Left cardiac atrium (tissue), 4 donors: ENCODE data around the gene HOXD4. TPM values are rescaled to one million over a fixed set of nuclear protein-coding genes. Genes with fewer than 3 reads are reported as not detected.

ENCODE experiments used
- ATAC-seq, 2 donors: fragments of 200-7000 bp; cut with Tn5 transposase; one replicate each; pipeline ENCODE4 v1.9.1; 2020; ENCODE audit warnings: mild to moderate bottlenecking in 2 of 2, moderate library complexity in 2 of 2
- DNase-seq: peaks from one replicate; pipeline ENCODE4 v3.0.0-alpha.2; 2020
- intact Hi-C, 2 donors: fragments of 100-400 bp; cut with DNase I; formaldehyde crosslinking; loops; one replicate each; pipeline versions ENCODE4 v1.14.1 to v1.15.1; 2022 to 2023
- total RNA-seq, 2 donors: library from RNA; stranded (reverse); fragmentation: NEBNext Ultra II Directional; extraction: Animal tissue kit (Norgen Biotek cat#: 25700); gene quantifications; one replicate each; pipeline ENCODE4 v1.2.1, GENCODE V29; 2021
- donor health status: DM: no; HTN: yes; CAD: no.
- donor health status: DM: no; HTN: yes; CAD: no; lungs with severe emphysema.
- donor health status: DM: yes; HTN: yes; CAD: no.
- donor health status: Dilated cardiomyopathy.

Gene HOXD4
- total RNA-seq, 2 donors from 2014 or later: 0.29 to 0.53 TPM

DNA sequence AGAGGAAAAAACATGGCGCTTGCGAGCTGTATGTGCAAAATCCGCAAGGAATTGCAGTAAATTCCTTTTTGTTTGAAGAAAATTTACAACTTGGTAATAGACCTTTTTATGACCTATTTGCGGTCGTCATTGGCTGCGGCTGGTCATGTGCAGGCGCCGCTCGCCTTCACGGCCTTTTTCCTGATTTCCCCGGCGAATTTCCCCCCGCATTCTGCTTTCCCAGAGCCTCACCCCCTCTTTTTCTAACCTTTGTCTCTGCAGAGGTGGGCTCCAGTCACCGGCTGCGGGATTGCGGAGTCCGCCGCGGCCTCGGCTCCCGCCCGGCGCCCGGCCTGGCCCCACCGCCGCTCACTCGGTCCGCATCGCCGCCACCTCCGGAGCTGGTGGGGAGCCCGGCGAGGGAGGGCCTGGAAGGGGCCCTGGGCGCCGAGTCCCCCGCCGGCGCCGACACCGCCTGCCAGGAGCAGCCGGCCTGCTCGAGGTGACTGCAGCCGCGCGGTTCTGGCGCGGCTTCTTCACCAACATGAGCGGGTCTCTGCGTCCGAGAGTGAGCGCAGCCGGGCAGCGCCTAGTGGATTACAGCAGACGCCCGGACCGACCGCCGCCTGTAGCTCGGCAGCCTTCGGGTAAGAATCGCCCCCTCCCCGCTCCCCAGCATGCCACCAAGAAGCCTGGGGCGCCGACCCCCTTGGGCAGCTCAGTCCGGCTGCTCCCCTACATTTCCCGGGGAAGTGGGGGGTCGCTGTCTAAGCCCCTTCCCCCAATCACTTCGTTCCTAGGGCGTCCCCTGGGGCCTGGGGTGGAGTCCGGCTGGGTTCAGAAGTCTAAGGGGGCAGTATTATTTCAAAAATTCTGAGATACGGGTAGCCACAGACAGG lies 14.7 kb upstream of the HOXD4 start:
- intact Hi-C loops: no loop called here
- ATAC-seq: peak; percentile 23 to 38
- DNase-seq: no peak

DNA sequence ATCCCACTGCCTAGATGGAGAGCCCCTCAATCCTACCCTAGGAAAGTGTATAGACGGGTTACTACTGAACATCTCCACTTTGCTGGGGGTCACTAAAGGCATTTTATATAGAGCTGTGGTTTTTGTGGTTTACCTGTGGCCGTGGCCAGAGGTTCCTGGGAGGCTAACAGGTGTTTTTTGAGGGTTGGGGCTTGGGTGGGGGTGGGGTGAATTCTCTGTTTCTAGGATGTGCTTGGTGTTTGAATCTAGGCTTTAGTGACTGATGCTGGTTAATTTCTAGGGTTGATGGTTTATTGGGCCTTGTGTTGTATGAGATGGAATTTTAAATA lies 14.1 kb upstream of the HOXD4 start:
- ATAC-seq: no peak
- intact Hi-C loops: no loop called here

GRCh38 chr2:176137906-176138305 lies 13.4 kb upstream of the HOXD4 start:
- ATAC-seq (no peak), DNase-seq (no peak)
- intact Hi-C loops: loop anchor here in 1 of 2 donors (2.0 kb wide), 1 partner anchor 319 kb away; no protein-coding TSS in a partner anchor

More for the DNA sequence above, 14.1 kb upstream of the HOXD4 start:
- no peak for DNase-seq

DNA sequence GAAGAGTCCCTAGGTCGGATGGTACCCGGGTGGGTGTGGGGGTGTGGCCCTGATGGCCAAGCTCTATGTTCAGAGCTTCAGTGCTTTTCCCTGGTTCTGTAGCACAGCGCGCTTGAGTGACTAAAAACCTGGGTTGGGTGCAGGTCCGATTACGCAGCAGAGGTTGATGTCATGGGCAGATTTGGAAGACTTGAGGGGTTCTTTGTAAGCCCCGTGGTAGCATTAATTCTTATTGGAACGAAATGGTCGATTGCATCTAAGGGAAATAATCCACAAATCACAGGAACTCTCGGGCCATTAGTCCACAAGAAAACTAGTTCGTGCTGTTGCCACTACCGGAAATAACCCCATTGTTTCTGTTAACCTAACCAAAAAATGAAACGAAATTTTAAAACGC lies 12.8 kb upstream of the HOXD4 start:
- no peak for ATAC-seq
- intact Hi-C loops: loop anchor here in 1 of 2 donors (2.0 kb wide), 1 partner anchor 318 kb away; no protein-coding TSS in a partner anchor
- no peak for DNase-seq

GRCh38 chr2:176138923-176139660 lies 12.3 kb upstream of the HOXD4 start:
- intact Hi-C loops: loop anchor here in 1 of 2 donors (2.0 kb wide), 1 partner anchor 318 kb away; no protein-coding TSS in a partner anchor
- ATAC-seq: no peak
- DNase-seq: no peak

DNA sequence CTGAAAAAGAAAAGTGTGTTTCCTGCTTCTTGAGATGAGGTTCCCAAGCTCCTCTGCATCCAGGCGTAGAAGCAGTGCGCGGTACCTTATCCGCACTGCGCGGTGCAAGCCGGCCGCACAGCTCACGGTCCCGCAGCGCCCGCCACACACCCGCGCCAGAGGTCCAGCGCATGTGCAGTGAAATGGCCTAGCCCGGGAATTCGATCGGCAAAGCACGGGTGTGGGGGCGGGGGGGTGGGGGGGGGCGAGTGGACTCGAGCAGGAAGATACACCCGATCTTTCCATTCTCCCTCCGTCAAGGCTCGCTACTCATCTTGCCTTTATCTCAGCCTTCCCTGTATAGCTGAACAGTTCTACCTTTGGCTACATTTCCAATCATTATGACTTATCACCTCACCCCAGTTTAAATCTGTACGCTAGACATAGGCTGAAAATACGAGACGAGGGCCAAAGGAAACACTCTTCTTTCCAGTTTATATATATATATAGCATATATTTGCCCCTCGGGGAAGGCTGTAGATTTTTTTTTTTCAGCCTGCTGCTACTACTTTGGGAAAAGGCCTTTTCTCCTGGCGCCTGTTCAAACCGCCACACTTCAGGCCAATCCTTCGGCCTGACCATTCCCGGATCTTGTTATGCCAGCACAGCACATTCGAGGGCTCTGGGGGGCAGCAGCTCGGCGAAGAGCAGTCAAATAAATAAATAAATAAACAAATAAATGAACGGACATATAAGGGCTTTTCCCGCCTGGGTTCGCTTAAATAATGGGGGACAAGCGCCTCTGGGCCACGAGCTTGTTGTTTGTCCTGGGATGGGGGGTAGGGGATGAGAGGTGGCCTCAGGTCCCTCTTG lies 11.5 kb upstream of the HOXD4 start:
- no peak for DNase-seq
- ATAC-seq: no peak

DNA sequence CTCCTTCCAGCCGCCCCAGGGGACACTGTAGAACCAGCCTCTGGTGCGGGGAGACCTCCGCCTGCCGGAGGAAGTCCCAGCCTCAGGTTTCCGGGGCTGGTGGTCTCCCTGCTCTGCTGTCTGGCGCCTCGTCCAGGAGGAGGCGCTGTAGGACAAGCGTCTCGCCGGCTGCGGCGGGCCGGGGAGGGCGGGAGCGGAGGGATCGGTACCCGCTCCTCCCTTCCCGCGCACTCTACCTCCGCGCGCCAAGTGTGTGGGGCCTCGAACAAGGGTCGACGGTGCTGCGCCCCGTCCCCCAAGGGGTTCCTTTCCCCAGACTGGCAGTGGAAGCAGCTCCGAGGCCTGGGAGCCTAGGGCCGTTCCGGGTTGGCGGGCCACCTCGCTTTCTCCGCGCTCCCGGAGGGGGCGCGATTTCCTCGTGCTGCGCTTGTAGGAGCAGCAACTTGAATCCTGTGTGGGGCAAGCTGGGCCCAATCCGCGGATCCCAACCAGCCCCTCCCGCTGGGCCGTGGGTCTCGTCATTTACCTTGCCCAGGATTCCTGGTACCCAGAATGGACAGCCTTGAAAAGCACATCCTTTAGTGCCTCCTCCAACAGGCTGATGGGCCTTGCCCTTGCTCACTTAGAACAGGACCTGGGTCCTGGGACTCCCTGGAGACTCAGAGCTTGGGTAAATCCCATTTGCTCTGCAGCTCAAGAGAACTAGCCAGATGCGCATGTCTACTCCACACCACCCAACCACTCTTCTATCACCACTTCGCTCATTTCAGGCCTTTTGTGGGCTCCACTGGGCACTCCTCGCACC lies 10.6 kb upstream of the HOXD4 start:
- DNase-seq (peak; percentile 73), ATAC-seq (peak; percentile 92 to 93)
- intact Hi-C loops: loop anchor here (2.0 to 5.0 kb wide), 4 partner anchors 314 to 497 kb away; no protein-coding TSS in a partner anchor

More for the DNA sequence above, 11.5 kb upstream of the HOXD4 start:
- intact Hi-C loops: loop anchor here (2.0 to 5.0 kb wide), 5 partner anchors 315 to 497 kb away; no protein-coding TSS in a partner anchor

DNA sequence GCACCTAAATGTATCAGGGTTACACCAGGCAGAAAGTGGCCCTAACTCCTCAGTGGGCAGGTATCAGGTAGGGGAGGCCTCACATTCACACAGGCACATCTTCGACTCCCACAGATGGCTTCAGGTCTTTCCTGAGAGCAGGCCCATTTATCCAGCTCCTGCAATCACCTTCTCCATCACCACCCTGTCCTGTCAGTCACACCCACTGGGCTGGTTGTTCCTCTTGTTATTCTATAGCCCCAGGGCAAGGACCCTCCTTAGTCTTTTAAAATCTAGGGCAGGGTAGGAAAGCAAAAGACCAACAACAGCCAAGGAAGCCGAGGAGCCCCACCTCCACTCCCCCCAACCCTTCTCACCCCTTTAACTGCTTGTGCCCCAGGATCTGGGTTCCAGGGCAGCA lies 9.1 kb upstream of the HOXD4 start:
- intact Hi-C loops: loop anchor here (5.0 kb wide), 2 partner anchors 410 to 495 kb away; no protein-coding TSS in a partner anchor
- no peak for ATAC-seq
- no peak for DNase-seq

- no peak for ATAC-seq
Measured at GRCh38 chr2:176145085-176145969, 6.0 kb upstream of the HOXD4 start.

DNA sequence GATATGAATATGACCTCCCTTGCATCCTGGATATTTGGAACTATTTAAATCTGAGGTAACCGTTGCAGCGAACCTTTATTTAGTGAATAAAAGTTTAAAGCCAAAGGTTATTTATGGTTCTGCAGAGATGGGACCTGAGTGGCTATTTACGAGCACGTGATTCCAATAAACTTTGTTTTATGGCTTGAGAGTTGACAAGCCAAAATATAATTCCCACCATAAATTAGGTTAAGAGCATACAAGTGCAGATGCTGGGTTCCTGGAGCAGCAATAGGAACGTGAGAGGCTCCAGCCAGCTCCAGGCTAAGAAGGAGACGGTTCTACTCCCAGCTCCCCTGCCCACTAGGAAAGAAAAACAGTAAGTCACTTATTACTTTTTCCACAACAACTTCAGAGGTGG lies 5.2 kb upstream of the HOXD4 start:
- ATAC-seq: no peak
- DNase-seq: no peak
- intact Hi-C loops: no loop called here

More at GRCh38 chr2:176145085-176145969, 6.0 kb upstream of the HOXD4 start:
- no peak for DNase-seq
- intact Hi-C loops: no loop called here

GRCh38 chr2:176146645-176147044 lies 4.7 kb upstream of the HOXD4 start:
- intact Hi-C loops: no loop called here
- DNase-seq: no peak
- ATAC-seq: no peak

DNA sequence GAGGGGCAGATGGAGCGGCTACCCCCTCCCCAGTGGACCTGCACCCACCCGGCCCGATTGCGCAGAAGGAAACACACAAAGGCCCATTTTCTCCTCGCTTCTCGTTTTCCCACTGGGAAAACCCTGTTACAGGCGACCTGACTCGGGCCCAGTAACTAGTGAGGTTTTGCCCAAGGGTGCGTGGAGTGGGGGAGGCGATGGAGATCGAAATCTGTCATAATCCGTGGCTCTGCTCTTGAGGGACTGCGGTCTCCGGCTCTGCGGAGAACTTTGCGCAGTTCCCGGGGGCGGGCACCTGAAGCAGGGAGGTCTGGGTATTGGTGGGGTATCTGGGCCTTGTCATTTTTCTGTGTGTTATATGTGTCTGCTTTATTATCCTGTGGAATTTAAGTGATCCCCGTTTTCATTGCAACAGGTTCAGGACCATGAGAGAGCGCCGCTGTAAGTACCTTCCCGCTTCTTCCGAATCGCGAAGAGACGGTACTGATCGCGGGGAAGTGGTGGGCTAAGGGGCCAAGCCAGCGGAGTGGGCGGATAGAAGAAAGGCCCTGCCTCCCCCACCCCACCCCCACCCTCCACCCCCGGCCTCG lies 4.0 kb upstream of the HOXD4 start:
- DNase-seq (no peak), ATAC-seq (no peak)
- intact Hi-C loops: no loop called here

DNA sequence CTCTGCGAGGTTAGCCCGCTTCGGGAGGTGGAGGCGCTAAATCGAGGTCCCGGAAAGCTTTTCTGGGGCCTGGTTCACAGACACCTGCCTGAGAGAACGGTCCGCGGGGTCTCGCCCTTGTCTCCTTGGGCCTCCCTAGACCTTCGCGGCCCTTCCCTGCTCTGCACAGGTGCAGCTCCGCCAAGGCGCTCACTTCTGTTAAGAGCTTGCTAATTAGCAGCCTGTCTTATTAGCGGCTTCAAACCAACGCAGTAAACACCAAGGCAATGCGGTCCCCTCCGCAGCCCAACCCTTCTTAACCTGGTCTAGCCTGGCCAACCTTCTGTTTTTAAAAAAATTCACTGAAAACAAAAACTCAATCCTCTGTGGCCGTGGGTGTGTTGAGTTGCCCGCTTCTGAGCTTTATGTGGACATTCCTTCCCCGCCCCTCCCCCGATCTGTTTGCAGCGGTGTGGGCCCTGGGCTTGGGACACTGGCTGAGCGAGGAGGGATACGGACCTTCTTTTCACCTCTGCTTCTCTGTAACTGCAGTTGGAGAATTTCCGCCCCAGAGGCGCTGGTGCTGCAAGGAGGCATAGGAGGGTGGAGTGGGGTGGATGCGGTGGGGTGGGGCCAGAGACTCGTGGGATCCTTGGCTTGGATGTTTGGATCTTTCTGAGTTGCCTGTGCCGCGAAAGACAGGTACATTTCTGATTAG lies 3.4 kb upstream of the HOXD4 start:
- intact Hi-C loops: no loop called here
- no peak for ATAC-seq
- no peak for DNase-seq

- no peak for ATAC-seq
- no peak for DNase-seq
- intact Hi-C loops: no loop called here
Measured at GRCh38 chr2:176148751-176149421, 2.5 kb upstream of the HOXD4 start.

GRCh38 chr2:176149481-176149938 lies 1.8 kb upstream of the HOXD4 start:
- no peak for DNase-seq
- ATAC-seq: no peak
- intact Hi-C loops: no loop called here
